Stimulated activated CD8-positive, alpha-beta memory T cell treated with anti-CD3 and anti-CD28 coated beads, Interleukin-15, amount 100 ng/mL, for 24 hours (primary cell): ENCODE measurements around the gene EIF2B2.
"Not testable (repeated sequence)": the region's sequence is repeated elsewhere in the genome, so short reads cannot be mapped to it uniquely, and the experiment has no call there.

Experiments
- DNase-seq: peaks from one replicate; pipeline ENCODE4 v3.0.0-alpha.2; 2020; ENCODE audit warnings: low read depth

The EIF2B2 gene

DNA sequence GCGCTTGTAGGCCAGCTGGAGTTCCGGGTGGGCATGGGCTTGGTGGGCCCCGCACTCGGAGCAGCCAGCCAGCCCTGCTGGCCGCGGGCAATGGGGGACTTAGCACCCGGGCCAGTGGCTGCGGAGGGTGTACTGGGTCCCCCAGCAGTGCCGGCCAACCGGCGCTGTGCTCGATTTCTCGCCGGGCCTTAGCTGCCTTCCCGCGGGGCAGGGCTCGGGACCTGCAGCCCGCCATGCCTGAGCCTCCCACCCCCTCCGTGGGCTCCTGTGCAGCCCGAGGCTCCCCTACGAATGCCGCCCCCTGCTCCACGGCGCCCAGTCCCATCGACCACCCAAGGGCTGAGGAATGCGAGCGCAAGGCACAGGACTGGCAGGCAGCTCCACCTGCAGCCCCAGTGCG is 8.5 kb upstream of the EIF2B2 start:
- not testable (repeated sequence) for DNase-seq

DNA sequence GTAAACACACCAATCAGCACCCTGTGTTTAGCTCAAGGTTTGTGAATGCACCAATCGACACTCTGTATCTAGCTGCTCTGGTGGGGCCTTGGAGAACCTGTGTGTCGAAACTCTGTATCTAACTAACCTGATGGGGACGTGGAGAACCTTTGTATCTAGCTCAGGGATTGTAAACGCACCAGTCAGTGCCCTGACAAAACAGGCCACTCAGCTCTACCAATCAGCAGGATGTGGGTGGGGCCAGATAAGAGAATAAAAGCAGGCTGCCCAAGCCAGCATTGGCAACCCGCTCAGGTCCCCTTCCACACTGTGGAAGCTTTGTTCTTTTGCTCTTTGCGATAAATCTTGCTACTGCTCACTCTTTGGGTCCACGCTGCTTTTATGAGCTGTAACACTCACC is 6.9 kb upstream of the EIF2B2 start:
- not testable (repeated sequence) for DNase-seq

DNA sequence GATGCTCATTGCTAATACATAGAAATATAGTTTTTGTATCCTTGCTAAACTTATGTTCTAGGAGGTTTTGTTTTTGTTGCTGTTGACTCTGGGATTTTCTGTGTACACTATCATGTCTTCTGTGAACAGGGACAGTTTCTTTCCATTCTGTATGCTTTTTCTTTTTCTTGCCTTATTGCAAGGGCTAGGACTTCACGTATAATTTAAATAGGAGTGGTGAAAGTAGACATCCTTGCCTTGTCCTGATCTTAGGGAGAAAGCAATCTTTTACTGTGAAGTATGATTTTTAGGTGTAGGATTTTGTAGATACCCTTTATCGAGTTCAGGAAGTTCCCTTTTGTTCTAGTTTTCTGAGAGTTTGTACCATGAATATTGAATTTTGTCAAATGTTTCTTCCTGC is 1.5 kb upstream of the EIF2B2 start:
- DNase-seq: no peak

DNA sequence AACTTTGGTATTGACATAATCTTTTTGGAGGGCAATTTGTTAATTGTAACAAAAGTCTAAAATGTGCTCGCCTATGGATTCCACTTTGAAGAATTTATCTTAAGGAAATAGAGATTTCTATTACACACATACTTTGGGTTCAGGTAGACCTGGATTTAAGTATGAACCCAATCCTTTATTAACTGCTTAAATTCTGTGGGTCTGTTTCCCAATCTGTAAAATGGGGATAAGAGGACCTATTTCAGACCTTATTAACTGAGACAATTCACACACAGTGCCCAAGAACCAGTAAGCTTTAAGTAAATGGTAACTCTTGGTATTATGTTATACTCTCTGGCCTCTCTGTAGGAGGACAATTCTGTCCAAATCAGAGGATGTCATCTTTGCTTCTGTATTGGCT is 822 bp upstream of the EIF2B2 start:
- no peak for DNase-seq

DNA sequence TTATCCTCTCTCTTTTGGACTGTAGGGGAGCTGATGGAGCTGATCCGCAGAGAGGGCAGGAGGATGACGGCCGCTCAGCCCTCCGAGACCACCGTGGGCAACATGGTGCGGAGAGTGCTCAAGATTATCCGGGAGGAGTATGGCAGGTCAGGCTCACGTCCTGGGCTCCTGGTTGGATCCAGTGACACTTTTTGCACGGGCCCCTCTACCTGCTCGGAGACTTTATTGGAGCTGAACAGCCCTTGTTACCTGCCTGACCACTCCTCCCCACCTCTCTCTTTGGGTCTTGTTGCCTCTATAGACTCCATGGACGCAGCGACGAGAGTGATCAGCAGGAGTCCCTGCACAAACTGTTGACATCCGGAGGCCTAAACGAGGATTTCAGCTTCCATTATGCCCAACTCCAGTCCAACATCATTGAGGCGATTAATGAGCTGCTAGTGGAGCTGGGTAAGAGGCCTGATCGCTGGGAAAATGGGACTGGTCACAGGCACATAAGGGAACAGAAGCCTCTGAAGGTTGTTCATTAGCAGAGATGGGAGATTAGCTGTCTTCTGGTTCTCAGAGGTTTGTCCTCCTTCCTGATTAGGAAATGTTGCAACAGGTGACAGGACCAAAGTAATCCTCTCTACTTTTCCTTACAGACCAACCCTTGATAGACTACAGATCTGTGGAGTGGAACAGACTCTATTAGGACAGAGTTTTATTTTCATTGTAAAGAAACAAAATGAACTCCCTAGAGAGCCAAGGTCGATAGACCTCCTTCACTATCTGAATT is 718 bp downstream of the EIF2B2 start:
- DNase-seq: no peak

DNA sequence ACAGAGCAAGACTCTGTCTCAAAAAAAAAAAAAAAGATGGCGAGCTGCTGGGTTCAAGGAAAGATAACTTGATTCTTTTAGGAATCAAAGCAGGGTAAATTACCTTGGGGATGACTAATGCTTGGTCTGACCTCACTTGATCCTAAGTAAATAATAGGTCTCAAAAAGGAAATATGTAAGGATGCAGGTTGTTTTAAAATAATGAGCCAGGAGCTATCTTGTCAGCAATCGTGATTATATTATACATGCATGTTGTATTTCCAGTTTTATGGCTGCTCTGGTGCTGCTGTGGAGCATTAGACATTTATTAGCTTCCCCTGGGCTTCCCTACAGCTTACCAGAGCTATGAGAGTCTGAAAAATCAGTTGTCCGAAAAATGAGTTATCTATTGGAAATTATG is 2.6 kb downstream of the EIF2B2 start:
- DNase-seq: no peak

DNA sequence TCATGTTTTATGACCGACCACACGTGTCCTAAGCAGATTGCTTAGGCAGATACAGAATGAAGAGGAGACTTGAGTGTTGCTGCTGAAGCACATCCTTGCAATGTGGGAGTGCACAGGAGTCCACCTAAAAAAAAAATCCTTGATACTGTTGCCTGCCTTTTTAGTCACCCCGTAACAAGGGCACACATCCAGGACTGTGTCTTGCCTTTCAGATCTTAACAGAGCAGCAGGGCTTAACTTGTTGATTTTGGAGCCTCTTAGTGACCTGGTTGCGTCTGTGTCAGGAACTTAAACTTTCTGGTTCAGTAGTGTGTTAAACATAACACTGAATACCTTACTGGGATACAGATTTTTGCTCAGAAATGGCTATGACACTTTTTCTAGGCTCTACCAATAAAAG is 6.5 kb downstream of the EIF2B2 start:
- no peak for DNase-seq

DNA sequence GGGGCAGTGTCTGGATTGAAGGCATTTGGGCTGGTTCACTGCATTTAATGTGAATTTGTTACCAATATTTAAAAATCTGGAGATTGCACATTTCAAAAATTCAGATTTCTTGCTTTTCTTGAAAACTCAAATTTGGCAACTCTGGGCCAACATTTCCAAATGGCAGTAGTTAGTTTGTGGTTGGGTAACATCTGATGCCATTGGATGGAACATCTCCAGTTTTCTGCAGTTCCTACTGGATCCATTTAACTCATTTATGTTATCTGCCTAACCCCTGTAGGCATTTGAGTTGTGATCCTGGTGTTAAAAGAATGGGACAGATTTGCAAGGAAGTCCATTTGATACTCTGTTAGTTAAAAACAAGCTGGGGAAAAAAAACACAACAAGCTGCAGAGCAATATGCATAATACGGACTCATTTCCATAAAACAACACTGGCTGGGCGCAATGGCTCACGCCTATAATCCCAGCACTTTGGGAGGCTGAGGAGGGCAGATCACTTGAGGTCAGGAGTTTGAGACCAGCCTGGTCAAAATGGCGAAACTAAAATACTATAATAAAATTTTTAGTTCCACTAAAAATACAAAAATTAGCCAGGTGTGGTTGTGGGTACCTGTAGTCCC is 7.9 kb downstream of the EIF2B2 start:
- DNase-seq: no peak

DNA sequence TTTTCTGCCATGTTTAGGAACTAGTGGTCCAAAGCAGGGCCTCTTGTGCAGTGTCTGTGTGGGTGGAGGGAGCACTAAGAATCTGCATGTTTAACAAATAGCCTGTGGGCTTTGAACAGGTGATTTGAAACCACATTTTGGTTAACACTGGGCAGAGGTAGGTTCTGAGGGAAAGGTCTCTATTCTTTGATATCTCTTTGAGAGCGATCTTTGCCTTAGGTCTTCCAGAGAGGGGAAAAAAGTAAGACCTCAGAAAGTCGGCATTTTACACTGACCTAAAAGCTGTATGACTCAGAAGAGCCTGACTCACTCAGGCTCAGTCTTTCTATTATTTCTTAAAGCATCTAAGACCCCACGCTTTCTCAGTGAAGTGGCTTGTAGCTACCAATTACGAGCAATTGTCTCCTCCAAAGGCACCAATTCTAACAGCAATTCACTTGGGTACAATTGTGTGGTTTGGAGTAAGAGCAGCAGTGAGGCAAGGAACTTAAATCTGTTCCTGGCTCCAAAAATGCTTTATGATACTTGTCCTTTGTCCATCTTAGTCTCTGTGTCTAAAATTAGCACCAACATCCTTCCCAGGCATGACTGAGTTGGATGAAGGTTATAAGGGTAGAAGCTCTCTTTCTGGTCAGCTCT is 8.8 kb downstream of the EIF2B2 start:
- DNase-seq: no peak

DNA sequence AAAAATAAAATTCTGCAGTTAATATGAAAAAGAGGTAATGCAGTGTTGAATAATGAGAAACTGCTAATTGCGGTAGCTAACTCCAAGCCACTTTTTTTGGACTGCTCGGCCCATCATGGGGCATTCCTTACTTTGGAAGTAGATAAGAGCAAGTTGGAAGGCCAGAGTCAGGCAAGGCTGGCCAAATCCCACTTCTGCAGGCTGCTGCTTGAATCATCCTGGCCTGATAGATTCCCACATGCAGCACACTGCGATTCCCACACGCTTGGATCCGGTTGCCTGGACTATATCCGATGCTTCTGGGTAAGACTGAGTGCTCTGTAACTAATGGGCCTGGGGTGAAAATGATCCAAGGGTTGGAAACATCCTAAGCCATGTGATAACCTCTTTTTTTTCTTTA is 10.6 kb downstream of the EIF2B2 start:
- DNase-seq: no peak

DNA sequence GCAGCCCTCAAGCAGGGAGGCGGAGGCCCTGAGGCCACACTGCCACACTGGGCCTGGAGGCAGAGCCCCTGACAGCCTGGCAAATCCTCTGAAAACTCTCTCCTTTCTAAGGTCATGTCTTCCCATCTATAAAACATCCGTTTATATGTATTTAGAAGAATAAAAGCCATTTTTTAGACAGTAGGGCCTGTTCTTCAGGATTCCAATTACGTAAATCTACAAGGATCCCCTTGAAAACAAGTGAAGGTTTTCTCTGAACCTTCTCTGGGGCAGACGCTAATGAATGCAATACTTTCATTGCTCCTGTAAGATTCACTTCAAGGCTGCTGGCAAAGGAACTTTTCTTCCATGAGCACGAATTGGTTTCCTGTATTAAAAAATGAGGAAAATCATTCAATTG is 12.8 kb downstream of the EIF2B2 start:
- DNase-seq: no peak

DNA sequence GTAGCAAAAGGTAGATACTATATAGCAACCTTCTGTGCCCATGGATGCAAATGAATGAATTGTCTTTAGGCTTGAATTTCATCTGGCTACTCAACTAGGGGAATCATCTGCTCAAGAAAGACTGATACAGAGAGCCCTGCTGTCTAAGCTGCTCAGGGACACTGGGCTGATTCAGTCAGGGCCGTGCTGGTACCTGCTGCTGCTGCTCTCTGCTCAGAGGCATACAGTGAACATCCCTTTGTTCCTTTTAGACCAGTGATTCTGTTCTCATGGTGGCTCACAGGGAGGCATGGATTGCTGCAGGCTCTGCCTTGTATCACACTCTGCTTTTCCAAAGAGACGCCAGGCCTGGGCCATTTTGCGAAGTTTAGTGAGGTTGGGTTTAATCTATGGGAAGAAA is 14.1 kb downstream of the EIF2B2 start:
- DNase-seq: no peak

DNA sequence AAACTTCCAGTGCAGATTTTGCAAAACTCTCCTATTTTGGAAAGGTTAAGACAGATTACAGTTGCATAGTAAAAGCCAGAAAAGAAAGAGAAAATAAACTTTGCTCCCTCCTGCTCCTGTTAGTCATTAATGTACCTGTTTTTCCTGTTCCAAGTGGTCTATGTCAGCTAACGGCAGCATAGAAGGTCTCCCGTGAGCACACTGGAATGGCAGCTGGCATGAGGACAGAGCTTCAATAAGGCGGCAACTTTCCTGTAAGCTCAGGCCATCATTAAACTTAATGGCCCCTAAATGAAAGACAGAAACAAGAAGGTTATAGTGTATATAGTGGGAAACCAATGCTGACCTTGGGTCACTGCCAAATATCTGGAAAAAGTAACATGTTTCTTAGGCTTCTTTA is 16.0 kb downstream of the EIF2B2 start:
- no peak for DNase-seq

DNA sequence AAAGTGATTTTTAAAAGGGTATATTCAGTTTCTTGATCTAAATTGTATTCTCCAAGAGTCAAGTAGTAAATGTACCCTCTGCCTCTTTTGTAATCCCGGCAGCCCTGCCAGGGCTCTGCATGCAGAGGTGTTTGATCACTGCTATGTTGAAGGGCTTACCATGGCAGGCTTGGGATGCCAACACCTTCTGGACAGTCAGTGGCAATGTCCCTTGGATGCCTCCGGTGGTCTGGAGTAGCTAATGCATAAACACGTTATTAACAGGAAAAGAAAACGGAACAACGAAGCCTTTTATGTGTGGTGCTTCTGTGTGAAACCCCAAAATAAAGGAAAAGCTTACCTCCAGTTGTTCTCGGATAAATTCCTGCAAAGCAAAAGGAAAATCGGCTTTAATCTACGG is 19.9 kb downstream of the EIF2B2 start:
- DNase-seq: no peak

DNA sequence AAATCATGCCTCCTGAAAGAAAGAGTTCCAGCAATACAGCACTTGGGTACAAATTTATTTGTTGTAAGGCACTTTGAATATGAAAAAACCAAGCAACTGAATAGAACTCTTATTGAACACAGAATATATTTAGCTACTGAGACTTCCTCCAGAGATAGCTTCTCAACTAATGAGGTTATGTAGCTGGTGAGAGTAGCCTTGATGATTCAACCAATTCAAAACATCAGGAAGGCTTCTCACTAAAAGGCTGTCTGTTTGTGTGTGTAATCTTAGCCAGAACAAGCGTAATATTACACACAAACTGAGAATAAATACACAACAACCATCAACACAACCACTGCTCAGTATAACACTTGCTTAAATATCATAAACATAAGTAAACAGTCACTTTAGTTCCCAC is 20.4 kb downstream of the EIF2B2 start:
- DNase-seq: no peak

DNA sequence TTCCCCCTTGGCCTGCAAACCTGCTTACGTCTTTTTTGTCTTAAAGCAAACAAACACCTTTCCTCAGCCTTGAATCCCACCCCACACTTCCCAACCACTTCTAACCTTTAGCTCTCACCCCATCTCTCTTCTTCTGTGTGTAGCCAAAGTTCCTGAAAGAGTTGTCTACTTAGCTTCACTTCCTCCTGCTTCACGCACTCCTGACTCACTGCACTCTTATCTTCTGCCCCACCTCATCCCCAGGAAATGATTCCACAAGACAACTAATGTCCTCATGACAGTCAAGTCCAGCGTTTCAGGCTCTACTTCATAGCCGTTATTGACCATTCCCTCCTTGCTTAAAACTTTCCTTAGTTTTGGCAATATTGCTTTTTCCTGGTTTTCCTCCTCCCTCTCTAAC is 22.4 kb downstream of the EIF2B2 start:
- DNase-seq: no peak

DNA sequence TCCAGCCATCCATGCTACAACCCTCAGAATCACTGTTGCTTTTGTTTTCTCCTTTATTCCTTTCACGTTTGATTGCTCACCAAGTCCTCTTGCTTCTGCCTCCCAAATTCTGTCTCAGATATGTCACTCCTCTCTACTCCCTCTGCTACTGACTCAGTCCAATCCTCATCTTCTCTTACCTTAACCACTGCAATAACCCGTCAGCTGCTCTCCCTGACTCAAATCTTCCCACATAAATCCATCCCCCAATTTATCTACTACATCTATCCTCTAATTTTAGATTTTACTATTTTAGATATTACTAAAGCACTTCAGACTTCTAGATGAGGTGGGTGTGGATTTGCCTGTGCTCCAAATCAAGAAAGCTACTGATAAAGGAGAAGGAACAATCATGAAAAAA is 23.2 kb downstream of the EIF2B2 start:
- no peak for DNase-seq

DNA sequence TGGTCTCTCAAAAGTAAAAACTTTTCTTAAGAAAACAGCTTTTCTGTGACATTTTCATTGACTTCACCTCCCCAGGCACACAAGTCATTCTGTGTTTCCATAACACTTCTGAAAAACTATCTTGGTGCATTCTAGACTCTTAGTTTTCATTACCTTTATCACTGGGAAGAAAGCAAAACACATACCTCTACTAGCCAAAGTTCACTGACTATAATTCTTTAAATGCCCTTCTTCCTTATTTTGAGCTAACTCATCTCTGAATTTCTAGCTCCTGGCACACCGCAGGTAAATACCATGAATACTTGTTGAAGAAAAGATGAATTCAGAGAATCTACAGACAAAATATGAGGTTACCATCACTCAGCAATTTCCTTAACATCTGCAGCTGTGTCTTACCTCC is 27.4 kb downstream of the EIF2B2 start:
- DNase-seq: no peak

DNA sequence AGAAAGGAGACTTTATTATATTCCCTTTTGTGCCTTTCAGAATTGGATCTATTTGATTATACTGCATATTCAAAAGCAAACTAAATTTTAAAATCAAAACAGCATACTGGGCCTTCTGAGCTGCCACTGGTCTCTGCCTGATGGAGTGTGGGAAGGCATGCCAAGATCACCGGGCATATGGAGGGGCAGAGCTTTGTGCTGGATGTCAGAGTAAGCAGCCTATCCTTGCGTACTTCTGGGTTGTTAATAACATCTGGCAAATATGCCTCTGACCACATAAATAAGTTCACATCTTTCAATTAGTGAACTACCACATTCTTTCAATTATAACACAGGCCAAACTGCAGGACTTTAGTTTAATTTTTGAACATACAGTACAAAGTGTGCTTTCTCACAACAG is 30.2 kb downstream of the EIF2B2 start:
- DNase-seq: no peak

DNA sequence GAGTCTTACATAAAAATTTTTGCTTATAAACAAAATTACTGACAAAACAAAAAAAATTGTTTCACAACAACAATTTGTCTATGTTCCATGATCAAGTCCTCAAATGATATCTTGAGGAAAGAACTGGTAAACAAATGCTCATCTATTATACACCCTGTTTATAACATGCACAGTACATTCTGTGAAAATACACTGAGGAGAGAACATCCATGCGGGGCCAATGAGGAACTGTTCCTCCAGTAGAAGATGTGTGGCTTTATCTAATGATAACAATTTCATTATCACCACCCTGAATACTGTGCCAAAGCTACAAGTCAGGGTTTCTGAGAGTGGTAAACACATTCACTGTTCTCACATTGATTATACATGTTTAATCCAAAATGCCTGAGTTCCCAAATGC is 37.8 kb downstream of the EIF2B2 start:
- DNase-seq: no peak

DNA sequence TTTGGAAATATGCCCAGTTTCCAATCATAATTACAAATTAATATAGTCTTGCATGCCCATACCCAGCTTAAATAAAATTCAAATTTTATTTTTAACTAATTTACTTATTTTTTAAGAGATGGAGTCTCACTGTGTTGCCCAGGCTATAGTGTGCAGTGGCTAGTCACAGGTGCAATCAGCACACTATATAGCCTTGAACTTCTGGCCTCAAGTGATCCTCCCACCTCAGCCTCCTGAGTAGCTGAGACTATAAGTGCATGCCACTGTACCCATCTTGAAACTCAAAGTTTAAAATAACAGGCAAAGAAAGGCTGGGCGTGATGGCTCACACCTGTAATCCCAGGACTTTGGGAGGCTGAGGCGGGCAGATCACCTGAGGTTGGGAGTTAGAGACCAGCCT is 38.2 kb downstream of the EIF2B2 start:
- no peak for DNase-seq

DNA sequence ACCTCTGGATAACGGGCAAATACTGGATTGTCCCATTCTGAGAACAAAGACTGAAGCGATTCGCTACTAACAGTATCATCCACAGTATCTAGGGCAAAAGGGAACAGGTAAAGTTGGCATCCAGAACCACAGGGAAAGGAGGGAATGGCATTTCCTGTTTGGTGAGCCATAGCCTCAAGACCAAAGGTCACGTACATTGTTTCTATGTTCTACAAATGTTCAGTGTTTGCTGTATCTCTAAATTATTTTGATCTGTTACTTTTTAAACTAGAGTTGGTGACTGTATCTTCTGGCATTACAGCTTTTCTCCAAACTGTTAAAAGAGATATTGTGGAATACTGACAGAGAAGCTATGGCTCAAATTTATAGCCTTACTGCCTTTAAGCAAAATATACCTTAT is 38.9 kb downstream of the EIF2B2 start:
- DNase-seq: no peak

DNA sequence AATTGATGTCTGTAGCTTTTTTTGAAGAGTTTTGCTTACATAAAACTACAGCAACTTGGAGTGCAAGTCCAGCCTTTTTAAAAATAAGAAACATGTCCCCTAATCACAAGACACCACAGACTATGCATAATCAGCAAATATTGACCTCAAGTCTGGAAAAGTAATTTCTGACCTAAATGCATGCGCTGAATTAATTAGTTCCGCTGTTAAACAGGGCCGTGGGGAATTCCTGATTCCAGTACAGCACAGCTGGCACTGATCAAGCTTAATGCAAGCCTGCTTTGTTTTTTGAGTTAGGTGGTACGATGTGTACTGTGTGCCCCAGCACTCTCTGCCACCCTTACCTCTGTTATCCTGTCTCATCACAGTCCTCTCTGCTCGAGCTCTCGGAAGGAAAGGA is 39.3 kb downstream of the EIF2B2 start:
- no peak for DNase-seq

DNA sequence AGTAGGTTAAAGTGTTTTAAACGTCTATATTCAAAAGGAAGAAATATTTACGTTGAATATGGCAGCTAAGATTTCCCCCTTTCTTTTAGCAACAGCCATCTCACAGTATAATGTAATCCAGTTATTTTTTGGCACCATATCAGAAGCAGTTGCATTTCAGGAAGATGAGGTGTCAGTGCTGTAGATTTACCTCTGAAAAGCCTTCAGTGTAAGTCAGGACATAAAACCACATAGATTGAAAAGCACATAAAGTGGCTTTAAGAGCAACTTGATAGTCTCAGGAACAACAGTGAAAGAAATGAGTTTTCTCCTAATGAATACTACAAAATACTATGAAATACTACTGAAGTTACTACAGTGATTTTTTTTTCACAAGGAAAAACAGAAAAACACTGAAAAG is 41.6 kb downstream of the EIF2B2 start:
- DNase-seq: no peak
